Measurements from ENCODE around the gene DNAJB5. TPM values are rescaled to one million over a fixed set of nuclear protein-coding genes. Genes with fewer than 3 reads are reported as not detected.

DNAJB5 gene
- total and polyA plus RNA-seq, 2 experiments from 2014 or later, result 20.3 to 37.4 TPM

DNA sequence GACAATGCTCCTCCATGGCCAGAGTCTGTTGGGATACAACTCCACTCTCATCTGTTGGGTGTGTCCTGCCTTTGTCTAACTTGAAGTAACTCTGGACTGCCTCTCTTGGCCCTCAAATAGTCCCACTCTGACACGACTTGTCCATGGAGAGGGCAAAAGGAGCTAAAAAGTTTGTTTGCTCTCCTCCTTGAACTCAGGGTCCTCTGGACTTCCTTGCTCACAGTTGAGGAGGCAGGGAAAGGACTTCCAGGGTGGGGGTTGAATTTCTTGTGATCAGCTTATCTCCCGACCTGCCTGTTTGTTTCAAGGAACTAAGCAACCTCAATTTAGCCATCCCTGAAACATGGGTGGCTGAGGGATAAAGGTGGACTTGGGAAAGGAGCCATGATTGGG, 11.7 kb downstream of the DNAJB5 start (continued):
- no peak for TF ChIP-seq ZNF462 (CRISPR knock-in tag; IDR thresholded peaks at IDR 0.05)

DNA sequence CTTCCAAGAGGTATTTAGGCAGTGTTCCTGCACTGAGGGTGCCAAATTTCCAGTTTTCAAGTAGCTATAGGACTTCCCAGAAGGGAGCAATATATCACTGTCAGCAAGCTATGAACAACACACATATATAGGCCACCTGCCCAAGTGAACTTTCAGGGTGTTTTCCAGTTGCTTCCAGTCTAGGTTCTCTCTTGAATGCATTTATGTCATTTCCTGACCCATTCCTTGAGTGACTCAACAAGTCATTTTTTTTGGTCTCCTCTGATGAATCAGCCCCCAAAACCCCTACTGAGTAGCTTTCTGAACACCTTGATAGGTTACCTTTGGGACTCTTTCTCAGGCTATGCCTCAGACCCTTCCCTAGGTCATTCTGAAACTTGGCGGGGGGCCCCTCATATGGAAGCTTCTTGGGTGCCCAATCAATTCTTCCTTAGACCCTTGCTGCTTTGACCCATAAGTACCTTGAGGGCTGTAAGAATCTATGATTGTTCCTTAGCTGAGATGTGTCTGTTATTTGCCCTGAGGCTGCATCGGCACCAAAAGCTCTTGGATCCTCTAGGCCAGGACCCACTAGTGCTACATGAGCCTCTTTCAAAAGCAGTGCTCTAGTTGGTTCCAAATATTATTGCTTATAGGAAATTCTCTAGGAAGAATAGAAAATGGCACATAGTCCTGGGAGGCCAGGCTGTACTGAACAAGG, 12.4 kb downstream of the DNAJB5 start:
- peaks cover 9% of the 10 kb centered on the region for H3K27me3 Mint-ChIP-seq (ENCODE audit: insufficient read depth, low read depth, poor library complexity)
- Histone ChIP-seq H3K4me2 (no peak overlapping the region), H4K20me1 (replicated peaks; ENCODE audit: insufficient read depth) (no peaks in the 10 kb centered on the region), H2AFZ (no peak overlapping the region), H3K27me3 (ENCODE audit: insufficient read depth) (no peaks in the 10 kb centered on the region), H3K4me1 (ENCODE audit: insufficient read depth) (peaks cover 19% of the 10 kb centered on the region; the same call in 1 of the 2 replicates), H3K79me2 (replicated peaks; ENCODE audit: insufficient read depth) (no peaks in the 10 kb centered on the region), H3F3A (replicated peaks; ENCODE audit: low read depth) (no peaks in the 10 kb centered on the region), H3K4me3 (no peak overlapping the region), H3K9me2 (ENCODE audit: insufficient read depth) (0 out of 2 replicates have a peak, but pooled peaks cover 20% of the 10 kb centered on the region), H3K36me3 (ENCODE audit: insufficient read depth) (peaks cover 3% of the 10 kb centered on the region; the same call in 1 of the 2 replicates), H3K27ac (ENCODE audit: low read depth) (no peak overlapping the region)
- no peak overlapping the region for H3K27ac Mint-ChIP-seq
- H3K4me3 Mint-ChIP-seq, result no peak overlapping the region
- H3K36me3 Mint-ChIP-seq (ENCODE audit: low read depth), result peaks cover 11% of the 10 kb centered on the region
- no peaks in the 10 kb centered on the region; the same call in 2 of the 3 replicates for H3K9me3 Mint-ChIP-seq
- no peak for ATAC-seq
- H3K4me1 Mint-ChIP-seq, result peaks cover 44% of the 10 kb centered on the region
- DNase-seq (ENCODE audit: low spot score), result no peak
- TF ChIP-seq EZH2 (IDR thresholded peaks at IDR 0.05; ENCODE audit: low read depth, unreplicated experiment), result no peak
- no peak for TF ChIP-seq NANOG (IDR thresholded peaks at IDR 0.05; ENCODE audit: borderline replicate concordance)
- TF ChIP-seq REST (IDR thresholded peaks at IDR 0.05; ENCODE audit: unreplicated experiment), result no peak
